Measurements from ENCODE around the gene PLXNC1. TPM values are rescaled to one million over a fixed set of nuclear protein-coding genes. Genes with fewer than 3 reads are reported as not detected.

PLXNC1 gene
- total and polyA plus RNA-seq, 7 donors, result 1.2 to 10.2 (median 4.3) TPM

GRCh38 chr12:94286583-94287244 lies 138.3 kb downstream of the PLXNC1 start:
- Histone ChIP-seq H3K4me1 (peaks cover 0 to 39% (median 25%) of the 10 kb centered on the region in 4 donors), H3K27me3 (no peaks in the 10 kb centered on the region), H3K36me3 (no peaks in the 10 kb centered on the region), H3K9me3 (no peaks in the 10 kb centered on the region), H3K4me3 (no peak overlapping the region), H3K27ac (no peak overlapping the region)
- no peak for TF ChIP-seq EP300 (IDR thresholded peaks at IDR 0.05)
- TF ChIP-seq POLR2AphosphoS5 (IDR thresholded peaks at IDR 0.05), result no peak
- no peak for TF ChIP-seq POLR2A (IDR thresholded peaks at IDR 0.05)
- WGBS, 2 donors, result 31 to 71% methylated on average over 4 of the region's 4 CpGs
- no peak for DNase-seq
- intact Hi-C loops (cut with DNase I), result no loop called here

GRCh38 chr12:94287245-94287628 lies 138.9 kb downstream of the PLXNC1 start:
- no peak for DNase-seq
- peaks cover 0 to 39% (median 25%) of the 10 kb centered on the region in 4 donors for H3K4me1 ChIP-seq
- no peak overlapping the region for H3K27ac ChIP-seq
- intact Hi-C loops (cut with DNase I), result no loop called here
- H3K36me3 ChIP-seq, result no peaks in the 10 kb centered on the region
- H3K9me3 ChIP-seq, result no peaks in the 10 kb centered on the region
- H3K4me3 ChIP-seq, result no peak overlapping the region
- H3K27me3 ChIP-seq, result no peaks in the 10 kb centered on the region
- TF ChIP-seq POLR2AphosphoS5 (IDR thresholded peaks at IDR 0.05) (no peak), EP300 (IDR thresholded peaks at IDR 0.05) (no peak), POLR2A (IDR thresholded peaks at IDR 0.05) (no peak)
- TF ChIP-seq, protein P1, sequence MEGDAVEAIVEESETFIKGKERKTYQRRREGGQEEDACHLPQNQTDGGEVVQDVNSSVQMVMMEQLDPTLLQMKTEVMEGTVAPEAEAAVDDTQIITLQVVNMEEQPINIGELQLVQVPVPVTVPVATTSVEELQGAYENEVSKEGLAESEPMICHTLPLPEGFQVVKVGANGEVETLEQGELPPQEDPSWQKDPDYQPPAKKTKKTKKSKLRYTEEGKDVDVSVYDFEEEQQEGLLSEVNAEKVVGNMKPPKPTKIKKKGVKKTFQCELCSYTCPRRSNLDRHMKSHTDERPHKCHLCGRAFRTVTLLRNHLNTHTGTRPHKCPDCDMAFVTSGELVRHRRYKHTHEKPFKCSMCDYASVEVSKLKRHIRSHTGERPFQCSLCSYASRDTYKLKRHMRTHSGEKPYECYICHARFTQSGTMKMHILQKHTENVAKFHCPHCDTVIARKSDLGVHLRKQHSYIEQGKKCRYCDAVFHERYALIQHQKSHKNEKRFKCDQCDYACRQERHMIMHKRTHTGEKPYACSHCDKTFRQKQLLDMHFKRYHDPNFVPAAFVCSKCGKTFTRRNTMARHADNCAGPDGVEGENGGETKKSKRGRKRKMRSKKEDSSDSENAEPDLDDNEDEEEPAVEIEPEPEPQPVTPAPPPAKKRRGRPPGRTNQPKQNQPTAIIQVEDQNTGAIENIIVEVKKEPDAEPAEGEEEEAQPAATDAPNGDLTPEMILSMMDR (IDR thresholded peaks at IDR 0.05), result no peak
- WGBS, 2 donors, result 21 to 66% methylated on average over 10 of the region's 10 CpGs

DNA sequence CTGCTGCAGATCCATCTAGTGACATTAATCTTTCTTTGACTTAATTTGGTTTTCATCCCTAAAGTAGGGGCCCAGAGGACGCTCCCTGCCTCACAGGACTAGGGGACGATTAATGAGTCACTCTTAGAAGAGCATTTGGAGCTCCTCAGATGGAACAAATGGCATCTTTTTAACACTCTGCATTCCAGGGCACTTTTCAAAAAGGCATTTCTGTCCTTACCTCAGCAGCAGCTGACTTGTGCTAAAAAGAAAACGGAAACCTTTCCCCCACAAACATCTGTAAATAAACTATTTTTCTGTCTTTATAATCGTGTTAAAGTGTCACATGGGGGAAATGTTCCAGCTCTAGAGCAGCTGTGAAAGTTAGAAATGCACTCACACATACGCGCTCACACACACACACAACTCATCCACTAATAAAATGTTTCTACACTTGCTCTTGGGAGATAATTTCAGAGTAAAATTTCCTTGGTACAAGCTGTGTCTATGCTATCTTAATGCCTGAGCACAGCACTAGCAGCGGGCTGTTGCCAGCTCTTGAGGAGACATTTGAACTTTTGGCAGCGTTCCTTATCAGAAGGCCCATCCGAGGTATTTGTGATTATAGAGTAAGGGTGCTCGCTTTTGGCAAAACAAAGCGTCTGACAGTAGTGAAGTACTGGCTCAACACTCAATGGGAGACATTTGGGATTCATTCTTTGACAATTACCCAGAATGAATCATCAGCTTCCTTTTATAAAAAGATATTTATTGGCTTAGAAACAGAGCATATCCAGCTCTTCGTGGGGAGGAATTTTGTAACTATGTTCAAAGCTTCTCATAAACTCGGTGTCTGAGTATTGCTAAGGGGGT lies 141.3 kb downstream of the PLXNC1 start:
- Histone ChIP-seq H3K4me1 (peaks cover 0 to 39% (median 25%) of the 10 kb centered on the region in 4 donors), H3K36me3 (no peaks in the 10 kb centered on the region), H3K4me3 (no peak overlapping the region), H3K27me3 (no peaks in the 10 kb centered on the region), H3K9me3 (no peaks in the 10 kb centered on the region), H3K27ac (peak overlapping the region; percentile 60 to 77 (median 65))
- intact Hi-C loops (cut with DNase I), result no loop called here
- no peak for DNase-seq
- WGBS, 2 donors, result 62 to 68% methylated on average over 13 of the region's 13 CpGs
- TF ChIP-seq POLR2AphosphoS5 (IDR thresholded peaks at IDR 0.05), result peak in 2 of 4 donors; percentile 44 to 55
- TF ChIP-seq, protein P1 (IDR thresholded peaks at IDR 0.05), result no peak

DNA sequence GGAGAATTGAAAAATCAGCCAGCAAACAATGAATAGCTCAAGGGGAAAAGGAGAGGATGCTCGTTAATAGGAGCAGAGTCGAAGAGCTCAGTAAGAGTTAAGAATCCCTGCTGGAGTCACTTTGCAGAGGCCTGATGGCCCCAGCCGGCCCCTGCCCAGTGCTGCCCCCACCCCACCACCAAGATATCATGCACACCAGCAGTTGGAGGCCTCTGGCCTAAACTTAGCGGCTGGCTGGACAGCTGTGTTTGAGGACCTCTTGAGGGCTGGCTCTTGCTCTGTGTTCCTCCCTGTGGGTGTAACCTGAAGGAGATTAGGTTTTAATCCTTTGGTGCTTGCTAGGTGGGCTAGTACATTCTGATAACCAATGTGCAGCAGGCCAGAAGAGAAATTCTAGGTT lies 142.0 kb downstream of the PLXNC1 start:
- TF ChIP-seq POLR2AphosphoS5 (IDR thresholded peaks at IDR 0.05) (no peak), EP300 (IDR thresholded peaks at IDR 0.05) (no peak), POLR2A (IDR thresholded peaks at IDR 0.05) (no peak)
- TF ChIP-seq, protein P1 (IDR thresholded peaks at IDR 0.05), result no peak
- 77 to 81% methylated on average over 4 of the region's 4 CpGs for WGBS, 2 donors
- Histone ChIP-seq H3K27me3 (no peaks in the 10 kb centered on the region), H3K4me1 (peaks cover 0 to 39% (median 25%) of the 10 kb centered on the region in 4 donors), H3K9me3 (no peaks in the 10 kb centered on the region), H3K27ac (peak overlapping the region; percentile 60 to 77 (median 65)), H3K36me3 (no peaks in the 10 kb centered on the region), H3K4me3 (no peak overlapping the region)
- intact Hi-C loops (cut with DNase I), result no loop called here
- DNase-seq, result no peak

- H3K27ac ChIP-seq, result peak overlapping the region in 2 of 4 donors; percentile 27 to 38
- intact Hi-C loops (cut with DNase I), result no loop called here
- 79 to 85% methylated on average over 6 of the region's 6 CpGs for WGBS, 2 donors
- H3K4me3 ChIP-seq, result no peak overlapping the region
- no peak for DNase-seq
- no peaks in the 10 kb centered on the region for H3K9me3 ChIP-seq
- no peaks in the 10 kb centered on the region for H3K27me3 ChIP-seq
- TF ChIP-seq POLR2AphosphoS5 (IDR thresholded peaks at IDR 0.05) (no peak), POLR2A (IDR thresholded peaks at IDR 0.05) (no peak), EP300 (IDR thresholded peaks at IDR 0.05) (no peak)
- TF ChIP-seq, protein P1 (IDR thresholded peaks at IDR 0.05), result no peak
- peaks cover 0 to 27% (median 18%) of the 10 kb centered on the region in 4 donors for H3K4me1 ChIP-seq
- no peaks in the 10 kb centered on the region for H3K36me3 ChIP-seq
Observed at GRCh38 chr12:94297096-94297699, 148.8 kb downstream of the PLXNC1 start.
